DMS153 (cell line): Measurements from ENCODE around the gene ABHD16A.
"Not testable (repeated sequence)": the region's sequence is repeated elsewhere in the genome, so short reads cannot be mapped to it uniquely, and the experiment has no call there.

Experiments used
- DNase-seq: peaks from one replicate; lab custom pipeline; 2025; lab: John Stamatoyannopoulos, UW

Gene ABHD16A

GRCh38 chr6:31713991-31714684 is 11.0 kb upstream of the ABHD16A start:
- no peak for DNase-seq

GRCh38 chr6:31713465-31713864 is 10.3 kb upstream of the ABHD16A start:
- no peak for DNase-seq

- DNase-seq: peak; percentile 13
Observed at GRCh38 chr6:31712296-31712695, 9.2 kb upstream of the ABHD16A start.

GRCh38 chr6:31711233-31711632 is 8.1 kb upstream of the ABHD16A start:
- DNase-seq: no peak

- no peak for DNase-seq
Observed at GRCh38 chr6:31710523-31711219, 7.5 kb upstream of the ABHD16A start.

- DNase-seq: not testable (repeated sequence)
Observed at GRCh38 chr6:31709157-31709556, 6.0 kb upstream of the ABHD16A start.

GRCh38 chr6:31708224-31708623 is 5.1 kb upstream of the ABHD16A start:
- no peak for DNase-seq

- DNase-seq: no peak
Observed at GRCh38 chr6:31707701-31708100, 4.6 kb upstream of the ABHD16A start.

- DNase-seq: no peak
Observed at GRCh38 chr6:31706599-31706998, 3.5 kb upstream of the ABHD16A start, which contains the start of gene LY6G6F. Gene LY6G6F (plus strand): TSS chr6:31706866. CDS start chr6:31706907, 41 bp downstream.

GRCh38 chr6:31705931-31706330 is 2.8 kb upstream of the ABHD16A start:
- no peak for DNase-seq

GRCh38 chr6:31702405-31702818 is 712 bp downstream of the ABHD16A start:
- DNase-seq: no peak

- peak; percentile 5 for DNase-seq
Observed at GRCh38 chr6:31701666-31702404, 1.3 kb downstream of the ABHD16A start.

- no peak for DNase-seq
Observed at GRCh38 chr6:31700740-31701401, 2.3 kb downstream of the ABHD16A start.

GRCh38 chr6:31697555-31697954 is 5.6 kb downstream of the ABHD16A start:
- DNase-seq: no peak

GRCh38 chr6:31693535-31693934 is 9.6 kb downstream of the ABHD16A start:
- no peak for DNase-seq

- no peak for DNase-seq
Observed at GRCh38 chr6:31692886-31693285, 10.2 kb downstream of the ABHD16A start.

GRCh38 chr6:31692353-31692752 is 10.8 kb downstream of the ABHD16A start:
- no peak for DNase-seq

- no peak for DNase-seq
Observed at GRCh38 chr6:31691564-31692108, 11.5 kb downstream of the ABHD16A start.

GRCh38 chr6:31691078-31691463 is 12.1 kb downstream of the ABHD16A start:
- DNase-seq: no peak

GRCh38 chr6:31690231-31691077 is 12.7 kb downstream of the ABHD16A start:
- no peak for DNase-seq
